ENCODE data around the gene EBF3. TPM values are rescaled to one million over a fixed set of nuclear protein-coding genes. Genes with fewer than 3 reads are reported as not detected.

EBF3 gene, protein sequence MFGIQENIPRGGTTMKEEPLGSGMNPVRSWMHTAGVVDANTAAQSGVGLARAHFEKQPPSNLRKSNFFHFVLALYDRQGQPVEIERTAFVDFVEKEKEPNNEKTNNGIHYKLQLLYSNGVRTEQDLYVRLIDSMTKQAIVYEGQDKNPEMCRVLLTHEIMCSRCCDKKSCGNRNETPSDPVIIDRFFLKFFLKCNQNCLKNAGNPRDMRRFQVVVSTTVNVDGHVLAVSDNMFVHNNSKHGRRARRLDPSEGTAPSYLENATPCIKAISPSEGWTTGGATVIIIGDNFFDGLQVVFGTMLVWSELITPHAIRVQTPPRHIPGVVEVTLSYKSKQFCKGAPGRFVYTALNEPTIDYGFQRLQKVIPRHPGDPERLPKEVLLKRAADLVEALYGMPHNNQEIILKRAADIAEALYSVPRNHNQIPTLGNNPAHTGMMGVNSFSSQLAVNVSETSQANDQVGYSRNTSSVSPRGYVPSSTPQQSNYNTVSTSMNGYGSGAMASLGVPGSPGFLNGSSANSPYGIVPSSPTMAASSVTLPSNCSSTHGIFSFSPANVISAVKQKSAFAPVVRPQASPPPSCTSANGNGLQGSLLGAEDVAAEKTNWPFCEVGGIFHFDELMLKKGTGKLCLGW
- total RNA-seq: under 0.01 and 0.40 TPM in 2 replicates

GRCh38 chr10:129963641-129964501 lies at the start of gene EBF3:
Gene EBF3 (minus strand): TSS chr10:129964274. CDS start chr10:129963768, 506 bp downstream.
- DNase-seq (ENCODE audit: low read depth in 2 of 2): peak; percentile 47 to 77

DNA sequence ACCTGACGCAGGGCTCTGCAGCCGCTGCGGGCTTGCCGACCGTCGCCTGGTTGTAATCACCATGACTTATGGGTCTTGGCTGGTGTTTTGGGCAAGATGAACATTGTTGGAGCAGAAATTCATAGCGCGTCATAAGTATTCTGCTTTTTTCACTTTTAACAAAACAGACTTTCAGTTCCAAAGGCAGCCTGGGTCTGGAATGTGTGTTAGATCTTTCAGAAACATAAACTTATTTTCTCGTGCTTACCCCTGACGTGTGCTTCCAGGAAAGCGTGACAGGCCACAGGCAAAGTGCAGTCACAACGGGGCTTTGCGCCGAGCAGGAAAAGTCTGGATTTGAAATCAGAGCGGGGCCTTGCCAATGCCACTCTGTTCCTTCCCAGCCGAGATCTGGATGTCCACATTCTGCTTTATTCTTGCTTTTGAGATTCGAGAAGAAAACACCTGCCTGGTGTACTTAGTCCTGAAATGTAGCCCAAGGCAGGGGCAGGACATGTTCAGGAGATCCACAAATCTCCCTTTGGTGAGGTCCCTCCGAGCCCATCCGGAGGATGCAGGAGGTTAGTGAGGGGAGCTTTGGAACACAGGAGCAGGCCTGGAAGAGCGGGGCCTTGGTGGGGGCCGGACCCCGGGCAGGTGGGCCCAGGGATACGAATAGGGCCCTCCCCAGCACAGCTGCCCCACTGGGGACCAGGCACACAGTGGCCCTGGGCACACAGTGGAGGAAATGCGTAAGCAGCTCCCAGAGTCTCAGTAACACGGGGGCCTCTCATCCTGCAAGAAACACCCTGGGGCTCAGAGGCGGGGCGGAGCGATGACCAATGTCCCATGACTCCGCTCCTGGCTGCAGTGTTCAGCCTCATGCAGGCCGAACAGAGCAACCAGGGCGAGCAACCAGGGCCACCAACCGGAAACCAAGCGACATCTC lies 49.5 kb upstream of the EBF3 start:
- DNase-seq (ENCODE audit: low read depth in 2 of 2): no peak

DNA sequence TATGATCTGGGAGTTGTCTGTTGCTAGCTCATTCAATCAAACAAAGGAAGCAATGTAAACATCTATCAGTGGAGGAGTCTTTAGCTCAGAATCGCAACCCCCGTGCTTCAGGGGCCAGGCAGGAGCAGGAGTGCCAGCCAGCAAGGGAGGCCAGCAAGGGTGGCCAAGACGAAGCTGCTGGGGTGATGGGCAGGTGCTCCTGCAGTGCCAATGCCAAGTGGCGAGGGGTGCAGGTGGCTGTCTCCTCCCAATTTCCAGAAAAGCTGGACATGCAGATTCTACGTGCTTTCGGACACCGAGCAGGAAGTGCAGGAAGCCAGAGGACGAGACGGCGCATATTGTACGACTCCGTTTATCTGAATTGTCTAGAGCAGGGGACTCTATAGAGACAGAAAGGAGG lies 48.1 kb upstream of the EBF3 start:
- no peak for DNase-seq (ENCODE audit: low read depth in 2 of 2)

- no peak for DNase-seq (ENCODE audit: low read depth in 2 of 2)
These were observed 46.6 kb upstream of the EBF3 start for GRCh38 chr10:130010653-130011052.

DNA sequence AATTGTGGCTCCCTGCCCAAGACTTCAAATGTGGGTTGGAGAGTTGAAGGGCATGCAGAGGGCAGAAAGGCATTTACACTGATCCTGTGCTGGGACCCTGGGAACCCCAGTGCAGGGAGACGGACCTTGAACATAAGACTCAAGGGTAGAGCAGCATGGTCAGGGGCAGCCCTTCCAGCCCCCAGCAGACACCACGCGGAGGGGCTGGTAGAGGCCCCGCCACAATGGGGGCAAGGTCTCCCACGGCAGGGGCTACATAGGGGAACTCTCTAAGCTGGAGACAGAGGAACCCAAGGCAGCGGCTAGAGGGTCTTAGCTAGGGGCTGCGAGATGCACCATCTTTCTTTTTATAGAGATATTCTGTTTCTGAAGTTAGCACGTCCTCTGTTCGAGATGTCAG lies 45.2 kb upstream of the EBF3 start:
- no peak for DNase-seq (ENCODE audit: low read depth in 2 of 2)

GRCh38 chr10:130003787-130004613 lies 39.9 kb upstream of the EBF3 start:
- no peak for DNase-seq (ENCODE audit: low read depth in 2 of 2)

DNA sequence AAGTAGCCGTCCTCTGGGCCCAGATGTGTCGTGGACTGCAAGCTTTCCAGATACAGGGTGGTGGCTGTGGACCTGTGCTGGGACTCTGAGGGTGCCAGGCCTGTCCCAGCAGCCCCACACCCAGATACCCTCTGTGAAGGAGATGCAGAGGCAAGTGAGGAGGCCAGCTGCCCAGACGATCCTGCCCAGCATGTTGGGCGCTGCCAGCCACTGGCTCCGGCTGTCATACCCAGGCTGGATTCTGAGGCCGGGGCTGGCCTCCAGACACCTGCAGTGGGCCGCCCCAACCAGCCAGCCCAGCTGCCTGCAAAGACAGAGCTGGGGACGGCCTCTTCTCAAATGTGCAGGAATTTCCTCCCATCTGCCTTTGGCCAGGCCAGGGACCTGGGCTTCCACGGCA lies 39.1 kb upstream of the EBF3 start:
- no peak for DNase-seq (ENCODE audit: low read depth in 2 of 2)

- no peak for DNase-seq (ENCODE audit: low read depth in 2 of 2)
These were observed 38.5 kb upstream of the EBF3 start for GRCh38 chr10:130002606-130003005.

DNA sequence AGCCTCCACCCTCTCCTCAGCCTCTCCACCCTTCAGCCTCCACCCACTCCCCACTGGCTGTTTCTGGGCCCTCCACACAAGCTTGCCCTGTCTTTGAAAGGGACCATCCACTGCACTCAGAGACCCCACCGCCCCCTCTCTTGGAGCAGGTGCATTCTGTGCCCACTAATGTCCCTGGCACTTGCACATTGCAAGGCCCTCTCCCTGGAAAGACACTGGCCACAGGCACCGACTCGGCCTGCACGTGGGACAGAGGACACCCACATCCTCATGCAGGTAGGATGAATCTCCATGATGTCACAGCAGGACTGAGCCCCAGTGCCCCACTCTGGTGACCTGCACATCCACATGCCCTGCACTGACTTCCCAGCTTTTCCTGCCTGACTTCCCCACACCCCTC lies 36.8 kb upstream of the EBF3 start:
- no peak for DNase-seq (ENCODE audit: low read depth in 2 of 2)

- no peak for DNase-seq (ENCODE audit: low read depth in 2 of 2)
These were observed 35.1 kb upstream of the EBF3 start for GRCh38 chr10:129999140-129999539.

DNA sequence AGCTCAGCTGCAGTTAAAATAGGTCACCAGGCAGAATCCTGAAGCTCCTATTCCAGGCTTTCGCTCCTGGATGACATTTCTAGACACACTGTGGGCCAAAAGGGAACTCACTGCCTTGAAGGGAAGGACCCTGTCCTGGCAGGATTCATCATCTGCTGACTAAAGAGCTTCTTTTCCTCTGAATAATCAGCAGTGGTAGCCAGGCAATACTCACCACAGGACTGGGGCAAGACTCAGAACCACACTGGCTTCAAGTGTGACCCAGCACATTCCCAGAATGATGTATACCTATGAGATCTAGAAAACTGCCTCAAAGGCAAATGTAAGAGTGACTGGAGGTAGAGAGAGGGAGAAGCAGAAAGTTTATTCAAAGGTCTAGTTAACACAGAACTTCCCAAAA lies 29.5 kb upstream of the EBF3 start:
- no peak for DNase-seq (ENCODE audit: low read depth in 2 of 2)

DNA sequence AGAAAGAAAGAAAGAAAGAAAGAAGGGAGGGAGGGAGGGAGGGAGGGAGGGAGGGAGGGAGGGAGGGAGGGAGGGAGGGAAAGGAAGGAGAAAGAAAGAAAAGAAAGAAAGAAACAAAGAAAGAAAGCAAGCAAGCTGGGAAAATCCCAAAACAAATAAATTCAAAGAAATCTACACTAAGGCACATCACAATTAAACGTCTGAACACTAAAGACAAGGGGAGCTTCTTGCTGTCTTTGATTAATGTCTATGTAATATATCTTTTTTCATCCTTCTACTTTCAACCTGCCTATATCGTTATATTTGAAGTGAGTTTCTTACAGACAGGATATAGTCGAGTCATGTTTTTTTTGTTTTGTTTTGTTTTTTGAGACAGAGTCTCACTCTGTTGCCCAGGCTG lies 28.3 kb upstream of the EBF3 start:
- DNase-seq (ENCODE audit: low read depth in 2 of 2): no peak

DNA sequence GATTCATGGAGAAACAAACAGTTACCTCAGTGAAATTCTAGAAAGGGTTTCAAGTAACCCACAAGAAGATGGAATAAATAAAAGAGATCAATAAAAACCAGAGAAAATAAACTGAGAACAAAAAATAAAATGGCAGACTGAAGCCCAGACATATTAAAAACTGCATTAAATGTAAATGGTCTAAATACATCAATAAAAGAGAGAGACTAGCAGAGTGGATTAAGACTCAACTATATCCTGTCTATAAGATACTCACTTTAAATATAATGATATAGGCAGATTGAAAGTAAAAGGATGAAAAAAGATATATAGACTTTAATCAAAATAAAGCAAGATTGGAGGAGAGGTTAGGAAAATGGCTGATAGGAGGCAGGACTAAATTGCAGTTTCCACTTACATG lies 18.8 kb upstream of the EBF3 start:
- no peak for DNase-seq (ENCODE audit: low read depth in 2 of 2)

DNA sequence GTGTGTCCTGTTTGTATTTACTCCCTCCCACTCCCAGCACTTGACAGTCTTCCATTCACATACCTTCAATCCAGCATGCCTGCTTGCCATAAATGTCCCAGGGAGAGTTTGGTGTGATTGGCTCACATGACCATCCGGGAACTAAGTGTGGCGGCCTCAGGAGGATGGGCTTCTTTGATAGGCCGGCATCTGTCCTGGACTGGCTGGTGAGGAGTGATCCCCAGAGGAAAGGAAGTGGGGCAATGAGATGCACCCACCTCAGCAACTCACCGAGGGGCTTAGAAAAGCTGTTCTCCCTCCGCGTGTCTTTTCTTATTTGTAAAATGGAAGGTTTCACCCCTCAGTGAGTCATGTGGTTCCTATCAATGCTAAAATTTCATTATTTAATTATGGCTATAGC lies 14.9 kb upstream of the EBF3 start:
- no peak for DNase-seq (ENCODE audit: low read depth in 2 of 2)

- DNase-seq (ENCODE audit: low read depth in 2 of 2): no peak
These were observed 14.2 kb upstream of the EBF3 start for GRCh38 chr10:129978322-129978721.

GRCh38 chr10:129977794-129978193 lies 13.7 kb upstream of the EBF3 start:
- DNase-seq (ENCODE audit: low read depth in 2 of 2): no peak

- no peak for DNase-seq (ENCODE audit: low read depth in 2 of 2)
These were observed 9.6 kb upstream of the EBF3 start for GRCh38 chr10:129973674-129974059.

DNA sequence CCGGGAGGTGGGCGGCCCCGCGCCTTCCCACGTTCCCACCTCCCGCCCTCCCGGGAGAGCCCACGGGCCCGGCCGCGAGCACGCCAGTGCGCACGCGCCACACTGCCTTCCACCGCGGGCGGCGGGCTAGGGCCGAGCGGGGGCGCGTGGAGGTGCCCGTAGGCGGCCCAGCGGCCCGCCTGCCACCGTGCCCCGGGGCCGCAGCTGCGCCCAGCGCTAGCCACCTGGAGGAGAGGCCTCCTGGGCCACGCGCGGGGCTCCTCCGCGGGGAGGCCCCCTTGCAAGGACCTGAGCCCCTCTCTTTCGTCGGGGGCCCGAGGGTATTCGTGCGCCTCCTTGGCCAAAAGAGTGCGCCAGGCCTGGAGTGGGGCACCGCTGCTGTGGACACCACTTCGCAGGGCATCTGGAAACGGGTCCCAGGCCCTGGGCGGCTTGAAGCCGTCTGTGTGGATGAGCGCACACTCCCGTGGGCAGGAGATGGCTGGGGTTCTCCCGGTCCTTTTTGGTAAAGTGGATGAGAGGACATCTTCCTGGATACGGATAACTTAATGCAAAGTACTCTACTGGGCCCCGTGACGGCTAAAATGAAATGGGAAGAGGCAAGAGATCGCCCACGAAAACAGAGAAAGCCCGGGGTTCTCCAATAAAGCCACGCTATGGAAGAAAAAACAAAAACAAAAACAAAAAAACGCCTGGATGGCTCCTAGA lies 9.0 kb upstream of the EBF3 start:
- DNase-seq (ENCODE audit: low read depth in 2 of 2): no peak

DNA sequence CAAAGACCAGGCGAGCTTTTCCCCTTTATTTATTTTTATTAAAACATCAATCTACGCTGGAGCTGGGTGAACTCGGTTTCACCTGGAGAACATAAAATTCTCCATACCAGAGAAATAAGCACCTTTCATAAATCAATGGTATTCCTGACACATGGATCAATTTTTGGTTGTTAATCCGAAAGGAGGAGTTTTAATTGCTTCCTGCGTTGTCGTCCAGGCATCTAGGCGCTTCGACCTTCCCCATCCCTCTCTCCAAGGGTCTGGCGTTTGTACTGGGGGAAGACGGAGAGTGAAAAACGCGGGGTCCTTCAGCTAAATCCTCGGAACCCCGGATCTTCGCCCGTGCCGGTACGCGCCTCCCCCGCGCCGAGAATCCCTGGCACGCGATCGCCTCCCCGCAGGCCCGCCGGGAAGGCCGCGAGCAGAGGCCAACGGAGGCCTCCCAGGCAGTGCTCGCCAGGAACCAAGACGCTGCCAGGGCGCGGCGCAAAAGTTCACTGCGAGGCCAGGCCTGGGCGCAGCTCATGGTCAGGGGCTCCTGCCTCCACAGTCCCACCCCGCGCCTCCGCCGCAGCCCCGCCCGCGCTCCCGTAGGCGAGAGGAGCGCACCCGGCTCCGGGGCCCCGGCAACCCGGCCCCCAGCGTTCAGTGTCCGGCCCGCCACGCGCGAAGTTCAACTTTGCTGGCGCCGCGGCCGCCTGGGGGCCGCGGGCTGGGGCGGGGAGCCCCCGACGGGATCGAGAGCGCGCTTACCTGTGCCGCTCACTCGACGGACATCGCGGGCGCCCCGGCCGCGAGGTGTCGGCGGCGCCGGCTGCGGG lies 8.3 kb upstream of the EBF3 start:
- DNase-seq (ENCODE audit: low read depth in 2 of 2): no peak
